Hepatocyte (in vitro differentiated cells): Measurements from ENCODE around the gene OSBPL6. TPM values are rescaled to one million over a fixed set of nuclear protein-coding genes. Genes with fewer than 3 reads are reported as not detected.

Experiments
- DNase-seq: peaks from one replicate; pipeline ENCODE4 v3.0.0-alpha.2; 2016; ENCODE audit warnings: low spot score
- H2AFZ ChIP-seq: fragments of 200-600 bp; sonication (generic); 2 replicates; pipeline ENCODE4 v1.6.0; 2016; ENCODE audit warnings: antibody characterized with exemption, mild to moderate bottlenecking
- H3K27ac ChIP-seq: fragments of 200-600 bp; sonication (generic); 2 replicates; pipeline ENCODE4 v1.5.1; 2016; ENCODE audit warnings: mild to moderate bottlenecking
- H3K27me3 ChIP-seq: fragments of 200-600 bp; sonication (generic); 2 replicates; pipeline ENCODE4 v1.6.1; 2016
- H3K36me3 ChIP-seq: fragments of 200-600 bp; sonication (generic); replicated peaks from 2 replicates; pipeline ENCODE4 v1.5.1; 2016; ENCODE audit warnings: low read depth; ENCODE audit not compliant: insufficient read depth
- H3K4me1 ChIP-seq: fragments of 200-600 bp; sonication (generic); 2 replicates; pipeline ENCODE4 v1.5.1; 2016; ENCODE audit warnings: mild to moderate bottlenecking, moderate library complexity; ENCODE audit not compliant: insufficient read depth
- H3K4me2 ChIP-seq: fragments of 200-600 bp; sonication (generic); 2 replicates; pipeline ENCODE4 v1.6.0; 2016
- H3K4me3 ChIP-seq: fragments of 200-600 bp; sonication (generic); 2 replicates; pipeline ENCODE4 v1.5.1; 2016; ENCODE audit warnings: mild to moderate bottlenecking
- H3K79me2 ChIP-seq: fragments of 200-600 bp; sonication (generic); 2 replicates; pipeline ENCODE4 v1.6.0; 2017; ENCODE audit warnings: mild to moderate bottlenecking
- H3K9me2 ChIP-seq: fragments of 200-600 bp; sonication (generic); replicated peaks from 2 replicates; pipeline ENCODE4 v1.6.0; 2017; ENCODE audit warnings: mild to moderate bottlenecking; ENCODE audit not compliant: insufficient read depth
- H3K9me3 ChIP-seq: fragments of 200-600 bp; sonication (generic); 2 replicates; pipeline ENCODE4 v1.5.1; 2016; ENCODE audit warnings: low read depth, mild to moderate bottlenecking
- H4K20me1 ChIP-seq: fragments of 200-600 bp; sonication (generic); 2 replicates; pipeline ENCODE4 v1.6.0; 2016; ENCODE audit warnings: mild to moderate bottlenecking; ENCODE audit not compliant: insufficient read depth, poor library complexity, severe bottlenecking
- CTCF ChIP-seq: fragments of 200-600 bp; sonication (generic); IDR thresholded peaks from 2 replicates; pipeline ENCODE4 v1.5.1; 2016; ENCODE audit warnings: antibody characterized with exemption, mild to moderate bottlenecking; ENCODE audit not compliant: poor library complexity
- EZH2 ChIP-seq: fragments of 200-600 bp; sonication (generic); IDR thresholded peaks from 2 replicates; pipeline ENCODE4 v1.6.1; 2016; ENCODE audit warnings: antibody characterized with exemption, mild to moderate bottlenecking, borderline replicate concordance
- EZH2phosphoT487 ChIP-seq: fragments of 200-600 bp; sonication (generic); IDR thresholded peaks from one replicate; pipeline ENCODE4 v1.6.1; 2018; ENCODE audit warnings: antibody characterized with exemption, mild to moderate bottlenecking, low read depth, moderate library complexity; ENCODE audit not compliant: unreplicated experiment, severe bottlenecking
- WGBS: methylation state at CpG from one replicate; pipeline ENCODE4 v1.1.6; 2016; ENCODE audit warnings: low lambda C conversion rate; ENCODE audit errors: missing lambda C conversion rate; 5-methylcytosine and 5-hydroxymethylcytosine counted together
- polyA plus RNA-seq: library from polyadenylated mRNA; unstranded; fragments of >200 nt; fragmentation: Nextera tagmentation; extraction: Ambion mirVana; gene quantifications from 2 replicates; pipeline ENCODE4 v1.2.1, GENCODE V29; 2016
- total RNA-seq: library from RNA; depleted of rRNA; stranded (reverse); fragments of >200 nt; gene quantifications from 2 replicates; pipeline ENCODE4 v1.2.3, GENCODE V29; 2014

The OSBPL6 gene
- total and polyA plus RNA-seq, 2 experiments from 2014 or later, result 2.5 to 3.0 TPM

- DNase-seq, result no peak
- no peaks in the 10 kb centered on the region for H3K9me3 ChIP-seq
Measured at GRCh38 chr2:178233428-178233827, 39.1 kb downstream of the OSBPL6 start.

GRCh38 chr2:178234648-178235047 is 40.3 kb downstream of the OSBPL6 start:
- no peak for TF ChIP-seq CTCF
- no peak for TF ChIP-seq EZH2
- no peak for TF ChIP-seq EZH2phosphoT487
- Histone ChIP-seq H4K20me1 (no peaks in the 10 kb centered on the region), H3K4me1 (no peaks in the 10 kb centered on the region), H3K4me3 (no peak overlapping the region), H2AFZ (no peak overlapping the region), H3K79me2 (no peaks in the 10 kb centered on the region), H3K9me3 (no peaks in the 10 kb centered on the region), H3K36me3 (no peaks in the 10 kb centered on the region), H3K27ac (no peak overlapping the region), H3K27me3 (no peaks in the 10 kb centered on the region), H3K9me2 (no peaks in the 10 kb centered on the region), H3K4me2 (no peak overlapping the region)
- WGBS, result 97% methylated on average over 1 of the region's 1 CpG
- no peak for DNase-seq

More at GRCh38 chr2:178233428-178233827, 39.1 kb downstream of the OSBPL6 start:
- no peak overlapping the region for H3K4me2 ChIP-seq
- no peaks in the 10 kb centered on the region for H3K27me3 ChIP-seq
- H3K79me2 ChIP-seq, result no peaks in the 10 kb centered on the region
- no peaks in the 10 kb centered on the region for H4K20me1 ChIP-seq
- H3K4me3 ChIP-seq, result no peak overlapping the region
- TF ChIP-seq EZH2phosphoT487, result no peak
- no peak for TF ChIP-seq CTCF
- no peak for TF ChIP-seq EZH2
- no peaks in the 10 kb centered on the region for H3K4me1 ChIP-seq
- no peaks in the 10 kb centered on the region for H3K36me3 ChIP-seq
- no peaks in the 10 kb centered on the region for H3K9me2 ChIP-seq
- H3K27ac ChIP-seq, result no peak overlapping the region
- no peak overlapping the region for H2AFZ ChIP-seq
- 74% methylated on average over 3 of the region's 3 CpGs for WGBS

GRCh38 chr2:178237488-178238153 is 43.3 kb downstream of the OSBPL6 start:
- no peak for DNase-seq
- Histone ChIP-seq H4K20me1 (no peaks in the 10 kb centered on the region), H3K36me3 (no peaks in the 10 kb centered on the region), H3K4me3 (no peak overlapping the region), H3K4me1 (peaks cover 8% of the 10 kb centered on the region), H3K27ac (no peak overlapping the region), H2AFZ (no peak overlapping the region), H3K79me2 (no peaks in the 10 kb centered on the region), H3K9me2 (no peaks in the 10 kb centered on the region), H3K27me3 (no peaks in the 10 kb centered on the region), H3K9me3 (no peaks in the 10 kb centered on the region), H3K4me2 (no peak overlapping the region)
- 92% methylated on average over 1 of the region's 1 CpG for WGBS
- no peak for TF ChIP-seq CTCF
- TF ChIP-seq EZH2phosphoT487, result no peak
- TF ChIP-seq EZH2, result no peak
